Measurements from ENCODE around the gene BAZ1B. TPM values are rescaled to one million over a fixed set of nuclear protein-coding genes. Genes with fewer than 3 reads are reported as not detected.

Gene BAZ1B
- total and polyA plus RNA-seq, 9 of the 15 experiments (the other 6 are each of a cell fraction or from before 2014, with no cell fraction given) = 15.0 to 134 (median 79.5) TPM

- TF ChIP-seq JUN (IDR thresholded peaks at IDR 0.05; ENCODE audit: borderline replicate concordance, low read depth, low read length) (no peak), JUN (CRISPR knock-in tag; IDR thresholded peaks at IDR 0.05; ENCODE audit: borderline replicate concordance) (no peak), SP2 (IDR thresholded peaks at IDR 0.05; ENCODE audit: extremely low read depth, low read depth, low read length, poor library complexity, severe bottlenecking) (no peak), ZNF3 (CRISPR knock-in tag; IDR thresholded peaks at IDR 0.05) (no peak), SREBF1 (IDR thresholded peaks at IDR 0.05; ENCODE audit: borderline replicate concordance, low read depth, low read length) (no peak), MAFG (tag; conservative IDR thresholded peaks at IDR 0.05) (no peak)
- TF ChIP-seq, protein P1, sequence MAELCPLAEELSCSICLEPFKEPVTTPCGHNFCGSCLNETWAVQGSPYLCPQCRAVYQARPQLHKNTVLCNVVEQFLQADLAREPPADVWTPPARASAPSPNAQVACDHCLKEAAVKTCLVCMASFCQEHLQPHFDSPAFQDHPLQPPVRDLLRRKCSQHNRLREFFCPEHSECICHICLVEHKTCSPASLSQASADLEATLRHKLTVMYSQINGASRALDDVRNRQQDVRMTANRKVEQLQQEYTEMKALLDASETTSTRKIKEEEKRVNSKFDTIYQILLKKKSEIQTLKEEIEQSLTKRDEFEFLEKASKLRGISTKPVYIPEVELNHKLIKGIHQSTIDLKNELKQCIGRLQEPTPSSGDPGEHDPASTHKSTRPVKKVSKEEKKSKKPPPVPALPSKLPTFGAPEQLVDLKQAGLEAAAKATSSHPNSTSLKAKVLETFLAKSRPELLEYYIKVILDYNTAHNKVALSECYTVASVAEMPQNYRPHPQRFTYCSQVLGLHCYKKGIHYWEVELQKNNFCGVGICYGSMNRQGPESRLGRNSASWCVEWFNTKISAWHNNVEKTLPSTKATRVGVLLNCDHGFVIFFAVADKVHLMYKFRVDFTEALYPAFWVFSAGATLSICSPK (IDR thresholded peaks at IDR 0.05; ENCODE audit: borderline replicate concordance) = no peak
These were observed 56.0 kb downstream of the BAZ1B start (continued) for GRCh38 chr7:73466112-73466511.

- TF ChIP-seq NONO (IDR thresholded peaks at IDR 0.05; ENCODE audit: low read depth in 2 of 2, low read length in 1 of 2) = no peak
- no peak overlapping the region for H3K4me3 ChIP-seq
- intact Hi-C loops (cut with micrococcal nuclease) = no loop called here
- H3K36me3 ChIP-seq (ENCODE audit: control insufficient read depth, insufficient read depth, low read length) = peaks cover 97% of the 10 kb centered on the region
- ChIA-PET CTCF (ENCODE audit: low intra/inter-chr PET ratio) (no interaction called here), POLR2A (interaction anchor here (0.6 kb wide), 1 partner anchor 151 kb away, joined by 4 read pairs; no protein-coding TSS in a partner anchor)
- H3K9ac ChIP-seq (ENCODE audit: insufficient read depth in 1 of 2, low read depth in 2 of 2, low read length in 2 of 2) = no peak overlapping the region
- BruUV-seq (replicated peaks) = no TSS peak
- H4K20me1 ChIP-seq (replicated peaks; ENCODE audit: control insufficient read depth, insufficient read depth, low read length) = no peaks in the 10 kb centered on the region
- 94% methylated on average over 7 of the region's 7 CpGs for WGBS (ENCODE audit: insufficient coverage, low coverage, missing lambda C conversion rate)
- H3K27ac ChIP-seq (ENCODE audit: extremely low read depth, low read depth, low read length) = no peak overlapping the region
- no peaks in the 10 kb centered on the region for H3K9me3 ChIP-seq (replicated peaks; ENCODE audit: control insufficient read depth, insufficient read depth, low read depth, low read length)
- no peaks in the 10 kb centered on the region for H3K9me1 ChIP-seq (ENCODE audit: control insufficient read depth, insufficient read depth, low read length)
- FAIRE-seq = no peak
- no peaks in the 10 kb centered on the region for H3K27me3 ChIP-seq (ENCODE audit: control insufficient read depth in 2 of 2, insufficient read depth in 2 of 2, low read length in 2 of 2)
- in situ Hi-C loops (cut with MboI) = no loop called here
- H2AFZ ChIP-seq (ENCODE audit: low read depth, low read length) = no peak overlapping the region
- no peak overlapping the region for H3K4me2 ChIP-seq (ENCODE audit: insufficient read depth, low read length)
- DNase-seq (ENCODE audit: extremely low read depth in 1 of 4, low spot score in 3 of 4) = no peak
- H3K79me2 ChIP-seq (ENCODE audit: control insufficient read depth, insufficient read depth, low read length) = no peaks in the 10 kb centered on the region; the same call in 2 of the 3 replicates
- no peak for ATAC-seq
- no peaks in the 10 kb centered on the region for H3K4me1 ChIP-seq (replicated peaks in 1 of 2; ENCODE audit: control insufficient read depth in 2 of 2, insufficient read depth in 2 of 2, low read length in 2 of 2)
These were observed 58.1 kb downstream of the BAZ1B start for GRCh38 chr7:73463966-73464365.
